GM18951 (cell line): ENCODE data around the gene KANK2.
"Not testable (repeated sequence)": the region's sequence is repeated elsewhere in the genome, so short reads cannot be mapped to it uniquely, and the experiment has no call there.

Source experiments
- POLR2A ChIP-seq: IDR thresholded peaks from 4 replicates; pipeline ENCODE4 v1.6.1; 2011; ENCODE audit warnings: mild to moderate bottlenecking; ENCODE audit not compliant: insufficient read length, insufficient read depth; ENCODE audit errors: extremely low read depth
- in situ Hi-C: fragments of 300-500 bp; cut with MboI; formaldehyde crosslinking; loops from one replicate; pipeline ENCODE4 v1.12.0; 2022; ENCODE audit warnings: low sequenced_read_pairs, mixed read lengths, inconsistent platforms; ENCODE audit not compliant: unreplicated experiment

Gene KANK2

DNA sequence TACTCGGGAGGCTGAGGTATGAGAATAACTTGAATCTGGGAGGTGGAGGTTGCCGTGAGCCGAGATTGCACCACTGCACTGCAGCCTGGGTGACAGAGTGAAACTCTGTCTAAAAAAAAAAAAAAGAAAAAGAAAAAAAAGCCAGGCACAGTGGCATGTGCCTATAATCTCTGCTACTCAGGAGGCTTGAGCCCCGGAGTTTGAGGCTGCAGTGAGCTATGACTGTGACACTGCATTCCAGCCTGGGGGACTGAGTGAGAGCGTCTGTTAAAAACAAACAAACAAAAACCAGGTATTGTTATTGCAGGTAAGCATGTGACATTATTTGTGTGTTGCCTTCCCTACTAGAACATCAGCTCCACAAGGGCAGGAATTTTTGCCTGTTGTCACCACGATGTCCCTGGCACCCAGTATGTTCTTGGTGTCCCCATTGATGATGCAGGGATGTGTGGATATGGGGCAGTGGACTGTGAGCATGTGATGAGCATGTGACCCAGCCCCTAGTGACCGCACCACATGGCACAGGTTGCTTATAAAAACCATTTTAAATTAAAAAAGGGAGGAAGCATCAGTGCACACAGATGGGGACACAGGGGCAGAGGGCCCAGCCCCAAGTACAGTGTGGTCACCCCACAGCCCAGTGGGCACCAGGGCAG, 1.6 kb upstream of the KANK2 start:
- in situ Hi-C loops = no loop called here
- no peak for TF ChIP-seq POLR2A

DNA sequence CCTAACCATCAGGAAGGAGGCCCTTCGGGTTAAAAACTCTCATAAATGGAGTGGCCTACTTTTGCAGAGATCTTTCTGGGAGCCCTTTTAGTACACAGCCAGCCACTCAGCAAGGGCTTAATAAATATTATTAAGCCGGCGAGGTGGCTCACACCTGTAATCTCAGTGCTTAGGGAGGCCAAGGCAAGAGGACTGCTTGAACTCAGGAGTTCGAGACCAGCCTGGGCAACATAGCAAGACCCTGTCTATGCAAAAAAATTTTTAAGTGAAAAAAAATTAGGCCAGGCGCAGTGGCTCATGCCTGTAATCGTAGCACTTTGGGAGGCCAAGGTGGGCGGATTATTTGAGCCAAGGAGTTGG, 810 bp upstream of the KANK2 start:
- in situ Hi-C loops = no loop called here

DNA sequence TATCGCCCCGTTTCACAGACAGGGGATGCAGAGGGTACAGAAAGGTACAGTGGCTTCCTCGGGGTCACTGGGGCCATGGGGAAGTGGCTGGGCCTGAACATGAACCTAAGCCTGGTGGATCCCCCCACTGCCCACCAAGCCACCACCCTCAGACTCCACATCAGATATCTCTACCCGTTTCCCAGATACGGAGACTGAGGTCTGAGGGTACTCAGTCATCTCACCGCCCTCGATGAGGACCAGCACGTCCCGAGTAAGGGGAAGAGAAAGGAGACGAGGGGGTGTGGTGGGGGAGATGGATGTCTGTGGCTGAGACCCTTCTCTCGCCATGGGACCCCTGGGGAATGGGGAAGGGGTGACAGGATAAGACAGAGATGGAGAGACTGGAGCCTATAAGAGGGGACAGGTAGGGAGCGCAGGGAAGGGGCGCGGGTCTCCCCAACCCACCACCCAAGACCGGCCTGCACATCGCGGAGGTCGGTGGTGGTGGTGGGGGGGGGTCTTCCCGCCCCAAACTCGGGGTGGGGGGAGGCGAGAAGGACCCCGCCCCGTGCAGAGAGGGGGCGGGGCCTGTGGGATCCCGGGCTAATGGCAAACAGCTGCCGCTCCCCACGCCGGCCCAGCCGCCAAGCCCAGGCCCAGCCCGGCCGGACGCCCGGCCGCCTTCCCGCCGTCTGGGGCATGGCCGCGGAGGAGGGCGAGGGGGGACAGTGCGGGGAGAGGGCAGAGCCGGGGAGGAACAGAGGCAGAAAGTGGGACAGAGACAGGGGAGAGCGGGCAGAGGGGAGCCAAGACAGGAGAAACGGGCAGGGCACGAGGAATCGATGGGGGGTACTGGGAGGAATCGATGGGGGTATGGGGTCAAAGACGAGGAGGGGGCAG, 698 bp downstream of the KANK2 start:
- no peak for TF ChIP-seq POLR2A
- in situ Hi-C loops = no loop called here

More for the DNA sequence above, 810 bp upstream of the KANK2 start:
- no peak for TF ChIP-seq POLR2A

DNA sequence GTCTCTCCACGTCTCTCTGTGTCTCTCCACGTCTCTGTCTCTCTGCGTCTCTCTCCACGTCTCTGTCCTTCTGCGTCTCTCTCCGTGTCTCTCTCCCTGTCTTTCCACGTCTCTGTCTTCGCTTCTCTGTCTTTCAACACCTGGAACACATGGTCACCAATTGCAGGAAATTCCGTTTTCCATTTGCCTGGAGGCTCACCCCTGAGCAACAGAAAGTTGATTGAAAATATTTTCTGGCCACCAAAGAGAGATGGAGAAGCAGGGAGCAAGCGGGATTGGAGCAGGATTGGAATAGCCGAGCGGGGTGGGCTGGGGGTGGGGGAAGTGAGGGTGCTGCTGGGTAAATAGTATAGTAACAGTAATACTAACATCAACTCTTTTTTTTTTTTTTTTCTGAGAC, 1.7 kb downstream of the KANK2 start:
- no peak for TF ChIP-seq POLR2A
- in situ Hi-C loops = no loop called here

DNA sequence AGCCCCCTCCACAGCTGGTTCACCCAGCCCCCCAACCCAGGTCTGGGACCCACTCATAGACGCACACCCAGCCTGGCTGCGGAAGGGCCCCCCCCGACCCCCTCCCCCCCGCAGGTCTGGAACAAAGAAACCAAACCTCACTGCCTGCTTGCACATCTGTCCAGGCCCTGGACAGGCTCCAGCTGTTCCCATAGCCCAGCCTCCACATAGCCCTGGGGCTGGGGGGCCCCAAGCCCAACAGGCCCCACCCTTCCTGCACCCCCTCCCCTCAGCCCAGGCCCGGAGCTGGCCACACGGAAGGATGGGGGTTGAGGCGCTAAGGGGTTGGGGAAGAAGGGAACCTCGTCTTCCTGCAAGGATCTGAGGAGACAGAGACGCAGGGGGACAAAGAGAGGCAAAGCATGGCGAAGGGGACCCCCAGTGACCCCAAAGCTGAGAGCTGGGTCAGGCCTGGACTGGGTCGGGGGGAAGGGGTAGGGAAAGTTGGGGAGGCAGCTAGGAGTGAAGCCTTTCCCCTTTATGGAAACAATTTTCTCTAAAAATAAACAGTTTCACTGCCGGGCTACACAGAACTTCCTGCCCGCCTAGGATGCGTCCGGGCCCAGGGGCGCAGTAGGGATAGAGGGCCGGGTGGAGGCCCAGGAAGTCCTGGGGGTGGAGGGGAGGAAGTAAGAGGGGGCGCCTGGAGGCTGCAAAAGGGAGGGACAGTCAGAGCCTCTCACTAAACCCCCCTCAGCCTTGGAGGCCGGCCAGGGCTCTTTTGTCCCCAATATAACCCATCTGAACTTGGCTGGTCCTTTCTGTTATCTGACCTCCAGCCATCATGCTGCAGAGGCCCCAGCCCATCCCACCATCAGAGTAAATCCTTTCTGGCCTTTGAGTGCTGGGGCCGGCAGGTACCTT, 2.4 kb downstream of the KANK2 start:
- in situ Hi-C loops = no loop called here
- TF ChIP-seq POLR2A = no peak

DNA sequence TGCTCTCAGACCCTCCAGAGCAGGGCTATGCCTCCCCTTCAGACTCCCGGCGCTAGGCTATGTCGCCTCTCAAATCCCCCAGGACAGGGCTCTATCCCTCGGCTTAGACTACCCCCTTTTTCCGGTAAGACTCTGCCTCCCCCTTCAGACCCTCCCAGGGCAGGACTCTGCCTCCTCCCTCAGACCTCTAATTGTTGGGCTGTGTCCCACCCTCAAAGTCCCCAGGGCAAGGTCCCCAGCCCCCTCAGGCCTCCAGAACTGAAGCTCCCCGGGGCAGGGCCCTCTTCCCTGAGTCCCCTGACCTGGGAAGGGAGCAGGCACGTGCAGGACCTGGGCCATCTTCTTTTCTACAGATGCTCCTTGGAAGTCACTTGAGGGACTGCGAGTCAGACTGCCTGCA, 3.2 kb downstream of the KANK2 start:
- TF ChIP-seq POLR2A = no peak
- in situ Hi-C loops = no loop called here

DNA sequence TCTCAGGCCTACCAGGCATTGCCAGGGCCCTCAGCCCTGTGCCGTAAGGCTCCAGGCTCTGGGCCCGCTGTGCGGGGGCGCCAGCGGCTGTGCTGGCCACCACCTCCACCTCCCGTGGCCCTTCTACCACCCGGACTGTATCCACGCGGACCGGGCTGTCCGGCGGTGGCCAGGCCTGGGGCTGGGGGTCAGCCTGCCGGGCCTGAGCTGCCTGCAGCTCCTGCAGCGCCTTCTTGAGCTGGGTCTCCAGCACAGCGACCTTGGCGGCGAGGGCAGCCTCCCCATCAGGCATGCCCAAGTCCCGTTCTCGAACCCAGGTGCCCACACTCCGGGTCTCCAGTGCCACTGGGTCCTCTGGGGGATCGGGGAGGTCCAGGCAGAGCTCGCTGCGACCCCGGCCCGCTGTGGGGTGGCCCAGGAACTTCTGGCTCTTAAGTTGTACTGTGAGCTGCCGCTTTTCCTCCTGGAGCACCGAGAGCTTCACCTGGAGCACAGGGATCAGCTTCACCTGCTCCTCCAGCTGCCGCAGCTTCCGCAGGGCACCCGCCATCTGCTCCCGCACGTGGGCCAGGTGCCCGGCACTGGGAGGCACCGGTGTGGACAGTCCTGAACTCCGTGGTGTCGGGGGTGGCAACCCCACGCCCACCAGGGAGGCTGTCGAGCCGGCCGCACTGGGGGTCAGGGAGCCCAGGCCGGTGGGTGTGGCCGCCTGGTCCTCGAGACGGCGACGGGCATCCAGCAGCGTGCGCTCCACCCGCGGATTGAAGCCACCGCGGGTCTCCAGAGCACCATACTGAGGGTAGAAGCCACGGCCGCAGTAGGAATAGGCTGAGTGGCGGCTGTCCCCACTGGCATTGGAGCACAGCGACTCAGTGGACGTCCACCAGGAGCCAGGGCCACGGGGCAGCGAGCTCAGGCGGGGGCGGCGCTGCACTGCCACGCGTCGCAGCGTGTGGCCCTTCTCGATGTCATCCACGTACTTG, 4.1 kb downstream of the KANK2 start:
- TF ChIP-seq POLR2A = no peak
- in situ Hi-C loops = no loop called here

DNA sequence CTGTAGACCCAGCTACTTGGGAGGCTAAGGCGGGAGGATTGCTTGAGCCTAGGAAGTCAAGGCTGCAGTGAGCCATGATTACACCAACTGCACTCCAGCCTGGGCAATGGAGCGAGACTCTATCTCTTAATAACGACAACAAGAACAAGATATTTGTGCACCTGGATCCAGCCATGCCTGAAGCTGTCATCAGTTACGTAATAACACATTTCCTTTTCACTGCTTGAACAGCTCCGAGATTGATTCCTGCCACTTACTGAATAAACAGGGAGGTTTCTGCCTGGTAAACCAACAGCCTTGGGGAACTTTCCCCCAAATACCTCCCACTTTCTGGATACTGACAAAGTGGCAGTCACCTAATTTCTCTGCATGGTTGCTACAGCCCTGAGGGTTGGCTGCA, 5.4 kb downstream of the KANK2 start:
- TF ChIP-seq POLR2A = no peak
- in situ Hi-C loops = no loop called here

DNA sequence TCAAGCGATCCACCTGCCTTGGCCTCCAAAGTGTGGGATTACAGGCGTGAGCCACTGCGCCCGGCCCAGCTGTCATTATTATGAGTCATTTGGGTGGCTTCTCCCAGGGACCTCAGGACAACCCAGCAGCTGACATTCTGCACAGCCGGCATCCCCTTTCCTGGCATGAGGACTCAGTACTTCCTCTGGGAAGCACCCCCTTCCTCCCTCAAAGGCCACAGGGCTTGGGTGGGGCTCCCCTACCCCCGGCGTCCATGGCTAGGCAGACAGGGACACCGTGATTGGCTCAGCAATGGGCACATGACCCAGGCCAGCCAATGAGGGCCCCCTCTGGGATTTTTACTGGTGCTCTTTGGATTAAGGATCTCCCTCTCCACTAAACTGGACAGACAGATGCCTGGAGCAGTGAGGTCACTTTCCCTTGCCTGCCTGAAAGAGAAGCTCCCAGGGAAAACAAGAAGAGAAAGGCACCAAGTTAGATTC, 6.0 kb downstream of the KANK2 start:
- TF ChIP-seq POLR2A = no peak
- in situ Hi-C loops = no loop called here

DNA sequence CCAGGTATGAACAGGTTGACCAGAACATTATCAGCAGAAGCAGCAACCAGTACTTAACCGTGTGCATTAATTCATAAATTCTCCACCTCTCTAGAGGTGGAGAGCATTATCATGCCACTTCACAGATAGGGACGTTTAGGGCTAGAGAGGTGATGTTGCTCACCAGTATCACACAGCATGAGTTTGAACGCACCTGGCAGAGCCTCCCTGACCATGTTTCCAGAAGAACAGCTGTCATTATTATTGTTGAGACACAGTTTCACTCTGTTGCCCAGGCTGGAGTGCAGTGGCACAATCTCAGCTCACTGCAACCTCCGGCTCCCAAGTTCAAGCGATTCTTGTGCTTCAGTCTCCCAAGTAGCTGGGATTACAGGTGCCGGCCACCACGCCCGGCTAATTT, 6.8 kb downstream of the KANK2 start:
- in situ Hi-C loops = no loop called here

DNA sequence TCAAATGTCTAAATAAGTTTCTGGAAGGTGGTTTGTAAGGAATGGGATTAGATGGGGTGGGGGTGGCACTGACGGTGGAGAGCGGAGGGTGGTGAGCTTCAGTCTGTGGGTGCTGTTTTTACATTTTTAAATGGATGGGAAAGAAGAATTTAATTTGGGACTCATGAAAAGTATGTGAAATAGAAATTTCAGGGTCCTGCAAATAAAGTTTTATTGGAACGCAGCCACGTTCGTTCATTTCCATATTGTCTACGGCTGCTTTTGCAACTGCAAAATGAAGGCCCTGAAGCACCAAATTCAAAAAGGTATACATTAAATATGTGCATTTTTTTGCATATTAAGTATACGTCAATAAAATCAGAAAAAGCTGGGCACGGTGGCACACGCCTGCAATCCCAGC, 9.9 kb downstream of the KANK2 start:
- in situ Hi-C loops = no loop called here
- no peak for TF ChIP-seq POLR2A

More for the DNA sequence above, 6.8 kb downstream of the KANK2 start:
- no peak for TF ChIP-seq POLR2A

DNA sequence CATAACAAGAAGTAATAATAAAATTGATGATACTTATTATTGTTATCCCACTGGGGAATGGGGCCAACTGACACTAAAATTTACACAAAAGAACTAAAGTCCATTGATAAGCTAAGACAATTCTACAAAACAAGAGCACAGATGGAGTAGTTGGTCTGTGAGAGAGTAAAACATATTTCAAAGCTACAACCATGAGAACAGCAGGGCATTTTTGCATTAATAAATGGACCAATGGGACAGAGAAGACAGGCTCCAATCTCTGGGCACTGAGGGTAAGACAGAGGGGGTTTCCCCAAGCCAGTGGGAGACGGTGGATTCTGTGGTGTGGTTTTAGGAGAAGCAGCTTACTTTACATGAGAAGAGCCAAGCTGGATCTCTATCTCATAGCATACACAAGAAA, 14.4 kb downstream of the KANK2 start:
- in situ Hi-C loops = no loop called here
- TF ChIP-seq POLR2A = no peak

DNA sequence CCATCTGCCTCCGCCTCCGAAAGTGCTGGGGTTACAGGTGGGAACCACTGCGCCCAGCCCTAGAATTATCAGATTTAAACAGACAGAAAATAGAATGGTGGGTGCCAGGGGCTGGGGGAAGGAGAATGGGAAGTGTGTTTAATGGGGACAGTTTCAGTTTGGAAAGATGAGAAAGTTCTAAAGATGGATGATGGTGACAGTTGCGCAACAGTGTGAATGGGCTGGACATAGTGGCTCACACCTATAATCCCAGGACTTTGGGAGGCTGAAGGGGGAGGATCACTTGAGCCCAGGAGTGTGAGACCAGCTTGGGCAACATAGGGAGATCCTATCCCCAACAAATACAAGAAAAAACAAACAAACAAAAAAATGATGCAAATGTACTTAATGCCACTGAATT, 15.9 kb downstream of the KANK2 start:
- TF ChIP-seq POLR2A = no peak
- in situ Hi-C loops = no loop called here

DNA sequence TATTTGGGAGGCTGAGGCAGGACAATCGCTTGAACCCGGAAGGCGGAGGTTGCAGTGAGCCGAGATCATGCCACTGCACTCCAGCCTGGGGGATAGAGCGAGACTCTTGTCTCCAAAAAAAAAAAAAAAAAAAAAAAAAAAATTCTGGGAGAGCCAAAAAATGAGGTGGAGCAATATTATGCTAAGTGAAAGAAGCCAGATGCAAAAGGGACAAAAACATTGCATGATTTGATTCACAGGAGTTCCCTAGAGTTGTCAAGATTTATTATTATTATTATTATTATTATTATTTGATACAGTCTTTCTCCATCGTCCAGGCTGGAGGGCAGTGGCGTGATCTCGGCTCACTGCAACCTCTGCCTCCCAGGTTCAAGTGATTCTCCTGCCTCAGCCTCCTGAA, 16.4 kb downstream of the KANK2 start:
- in situ Hi-C loops = not testable (repeated sequence)
